Measurements from ENCODE around the gene MED23. TPM values are rescaled to one million over a fixed set of nuclear protein-coding genes. Genes with fewer than 3 reads are reported as not detected.

Gene MED23
- total and polyA plus RNA-seq, 10 of the 15 experiments (the other 5 are each of a cell fraction or from before 2014, with no cell fraction given) = 7.1 to 42.9 (median 19.6) TPM

- no peak for FAIRE-seq
- ChIA-PET SMC1A (ENCODE audit: uncharacterized antibody, unreplicated experiment) (no interaction called here), CTCF (interaction anchor here (1.6 kb wide), 1 partner anchor 11 kb away, joined by 3 read pairs; no protein-coding TSS in a partner anchor), POLR2A (no interaction called here), RAD21 (ENCODE audit: unreplicated experiment) (no interaction called here)
- WGBS (ENCODE audit: insufficient coverage, insufficient replicate concordance, low lambda C conversion rate, missing lambda C conversion rate) = 2% methylated on average over 3 of the region's 3 CpGs
- H4K20me1 ChIP-seq (ENCODE audit: control insufficient read depth, insufficient read depth) = no peaks in the 10 kb centered on the region
- H3K4me3 ChIP-seq = no peak overlapping the region
- H3K9me3 ChIP-seq (replicated peaks; ENCODE audit: control insufficient read depth, insufficient read depth, low read length) = no peaks in the 10 kb centered on the region; the same call in 2 of the 3 replicates
- no peak for ATAC-seq
- intact Hi-C loops (cut with micrococcal nuclease; ENCODE audit: unreplicated experiment) (no loop called here), in situ Hi-C loops (cut with MboI) (no loop called here)
- no peak overlapping the region for H2AFZ ChIP-seq (ENCODE audit: control insufficient read depth, low read depth, low read length)
- no peaks in the 10 kb centered on the region for H3K36me3 ChIP-seq (ENCODE audit: control insufficient read depth in 2 of 2, insufficient read depth in 2 of 2, low read length in 1 of 2)
- H3K4me2 ChIP-seq (ENCODE audit: control insufficient read depth, insufficient read depth) = no peak overlapping the region
- TF ChIP-seq SMAD5 (IDR thresholded peaks at IDR 0.05; ENCODE audit: low read depth) (no peak), BRCA1 (IDR thresholded peaks at IDR 0.05; ENCODE audit: low read depth, low read length) (no peak)
- H3K4me1 ChIP-seq (ENCODE audit: control insufficient read depth, insufficient read depth, low read length) = no peaks in the 10 kb centered on the region
- peaks cover 0 to 2% of the 10 kb centered on the region in 2 experiments; a peak in 1 of 4 replicates for H3K27me3 ChIP-seq (replicated peaks in 1 of 2; ENCODE audit: control insufficient read depth in 2 of 2, insufficient read depth in 2 of 2, low read length in 1 of 2)
- no peak overlapping the region for H3K27ac ChIP-seq (ENCODE audit: control insufficient read depth, insufficient read depth)
- BruUV-seq (replicated peaks) = no TSS peak
- no peak for DNase-seq (ENCODE audit: low read depth, low spot score)
- H3K79me2 ChIP-seq (ENCODE audit: control insufficient read depth, insufficient read depth, low read length) = no peaks in the 10 kb centered on the region
- H3K9ac ChIP-seq (ENCODE audit: control insufficient read depth, insufficient read depth, low read length) = no peak overlapping the region
These were observed 30.2 kb upstream of the MED23 start for GRCh38 chr6:131658287-131658686.

DNA sequence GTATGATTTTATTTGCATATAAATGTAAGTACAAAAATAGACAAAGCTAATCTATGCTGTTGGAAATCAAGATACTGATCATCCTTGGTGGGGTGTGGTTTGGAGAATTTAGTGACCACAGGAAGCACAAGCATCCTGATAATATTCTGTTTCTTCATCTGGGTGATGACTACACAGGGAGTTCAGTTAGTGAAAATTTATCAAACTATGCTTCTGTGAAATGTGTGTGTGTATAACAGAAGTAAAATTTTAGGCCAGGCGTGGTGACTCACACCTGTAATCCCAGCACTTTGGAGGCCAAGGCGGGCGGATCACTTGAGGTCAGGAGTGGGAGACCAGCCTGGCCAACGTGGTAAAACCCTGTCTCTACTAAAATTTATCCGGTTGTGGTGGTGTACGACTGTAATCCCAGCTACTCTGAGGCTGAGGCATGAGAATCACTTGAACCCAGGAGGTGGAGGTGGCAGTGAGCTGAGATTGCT lies 29.6 kb upstream of the MED23 start:
- in situ Hi-C loops (cut with MboI) = no loop called here
- no peaks in the 10 kb centered on the region for H3K79me2 ChIP-seq (ENCODE audit: control insufficient read depth, insufficient read depth, low read length)
- POLR2A ChIA-PET = no interaction called here
- SMC1A ChIA-PET (ENCODE audit: uncharacterized antibody, unreplicated experiment) = no interaction called here
- ATAC-seq (no peak), DNase-seq (ENCODE audit: low read depth, low spot score) (no peak), FAIRE-seq (no peak)
- intact Hi-C loops (cut with micrococcal nuclease; ENCODE audit: unreplicated experiment) = no loop called here
- H3K4me3 ChIP-seq = no peak overlapping the region
- peaks cover 0 to 2% of the 10 kb centered on the region in 2 experiments; a peak in 1 of 4 replicates for H3K27me3 ChIP-seq (replicated peaks in 1 of 2; ENCODE audit: control insufficient read depth in 2 of 2, insufficient read depth in 2 of 2, low read length in 1 of 2)
- CTCF ChIA-PET = interaction anchor here (1.4 to 1.6 kb wide), 2 partner anchors 11 to 265 kb away, joined by 3 read pairs; no protein-coding TSS in a partner anchor
- H4K20me1 ChIP-seq (ENCODE audit: control insufficient read depth, insufficient read depth) = no peaks in the 10 kb centered on the region
- WGBS (ENCODE audit: insufficient coverage, insufficient replicate concordance, low lambda C conversion rate, missing lambda C conversion rate) = 25% methylated on average over 6 of the region's 6 CpGs
- RAD21 ChIA-PET (ENCODE audit: unreplicated experiment) = no interaction called here
- no peaks in the 10 kb centered on the region for H3K9me3 ChIP-seq (replicated peaks; ENCODE audit: control insufficient read depth, insufficient read depth, low read length)
- H3K9ac ChIP-seq (ENCODE audit: control insufficient read depth, insufficient read depth, low read length) = no peak overlapping the region
- no peak overlapping the region for H2AFZ ChIP-seq (ENCODE audit: control insufficient read depth, low read depth, low read length)
- BruUV-seq (replicated peaks) = no TSS peak
- H3K36me3 ChIP-seq (ENCODE audit: control insufficient read depth in 2 of 2, insufficient read depth in 2 of 2, low read length in 1 of 2) = no peaks in the 10 kb centered on the region
- H3K4me2 ChIP-seq (ENCODE audit: control insufficient read depth, insufficient read depth) = no peak overlapping the region
- H3K4me1 ChIP-seq (ENCODE audit: control insufficient read depth, insufficient read depth, low read length) = no peaks in the 10 kb centered on the region
- no peak overlapping the region for H3K27ac ChIP-seq (ENCODE audit: control insufficient read depth, insufficient read depth)
- TF ChIP-seq, protein P1, sequence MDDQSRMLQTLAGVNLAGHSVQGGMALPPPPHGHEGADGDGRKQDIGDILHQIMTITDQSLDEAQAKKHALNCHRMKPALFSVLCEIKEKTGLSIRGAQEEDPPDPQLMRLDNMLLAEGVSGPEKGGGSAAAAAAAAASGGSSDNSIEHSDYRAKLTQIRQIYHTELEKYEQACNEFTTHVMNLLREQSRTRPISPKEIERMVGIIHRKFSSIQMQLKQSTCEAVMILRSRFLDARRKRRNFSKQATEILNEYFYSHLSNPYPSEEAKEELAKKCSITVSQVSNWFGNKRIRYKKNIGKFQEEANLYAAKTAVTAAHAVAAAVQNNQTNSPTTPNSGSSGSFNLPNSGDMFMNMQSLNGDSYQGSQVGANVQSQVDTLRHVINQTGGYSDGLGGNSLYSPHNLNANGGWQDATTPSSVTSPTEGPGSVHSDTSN (IDR thresholded peaks at IDR 0.05; ENCODE audit: insufficient replicate concordance, low read depth, low read length) = no peak
- TF ChIP-seq ZNF207 (IDR thresholded peaks at IDR 0.05; ENCODE audit: borderline replicate concordance) = no peak
- no peak for TF ChIP-seq POLR2AphosphoS5 (IDR thresholded peaks at IDR 0.05; ENCODE audit: low read length)
- no peak for TF ChIP-seq ATF2 (IDR thresholded peaks at IDR 0.05; ENCODE audit: low read length)
- TF ChIP-seq, protein P2, sequence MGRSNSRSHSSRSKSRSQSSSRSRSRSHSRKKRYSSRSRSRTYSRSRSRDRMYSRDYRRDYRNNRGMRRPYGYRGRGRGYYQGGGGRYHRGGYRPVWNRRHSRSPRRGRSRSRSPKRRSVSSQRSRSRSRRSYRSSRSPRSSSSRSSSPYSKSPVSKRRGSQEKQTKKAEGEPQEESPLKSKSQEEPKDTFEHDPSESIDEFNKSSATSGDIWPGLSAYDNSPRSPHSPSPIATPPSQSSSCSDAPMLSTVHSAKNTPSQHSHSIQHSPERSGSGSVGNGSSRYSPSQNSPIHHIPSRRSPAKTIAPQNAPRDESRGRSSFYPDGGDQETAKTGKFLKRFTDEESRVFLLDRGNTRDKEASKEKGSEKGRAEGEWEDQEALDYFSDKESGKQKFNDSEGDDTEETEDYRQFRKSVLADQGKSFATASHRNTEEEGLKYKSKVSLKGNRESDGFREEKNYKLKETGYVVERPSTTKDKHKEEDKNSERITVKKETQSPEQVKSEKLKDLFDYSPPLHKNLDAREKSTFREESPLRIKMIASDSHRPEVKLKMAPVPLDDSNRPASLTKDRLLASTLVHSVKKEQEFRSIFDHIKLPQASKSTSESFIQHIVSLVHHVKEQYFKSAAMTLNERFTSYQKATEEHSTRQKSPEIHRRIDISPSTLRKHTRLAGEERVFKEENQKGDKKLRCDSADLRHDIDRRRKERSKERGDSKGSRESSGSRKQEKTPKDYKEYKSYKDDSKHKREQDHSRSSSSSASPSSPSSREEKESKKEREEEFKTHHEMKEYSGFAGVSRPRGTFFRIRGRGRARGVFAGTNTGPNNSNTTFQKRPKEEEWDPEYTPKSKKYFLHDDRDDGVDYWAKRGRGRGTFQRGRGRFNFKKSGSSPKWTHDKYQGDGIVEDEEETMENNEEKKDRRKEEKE (IDR thresholded peaks at IDR 0.05) = no peak
- TF ChIP-seq NR2C1 (IDR thresholded peaks at IDR 0.05) = no peak

Measured in GM12878 (cell line).